Dedifferentiated amniotic fluid mesenchymal stem cell (primary cell): Measurements from ENCODE around the gene AXIN2.

Source experiments
- DNase-seq: peaks from one replicate; pipeline ENCODE4 v3.0.0-alpha.2; 2016; ENCODE audit errors: extremely low spot score

The AXIN2 gene

GRCh38 chr17:65584604-65585521, 23.4 kb upstream of the AXIN2 start:
- no peak for DNase-seq

- no peak for DNase-seq
Observed at GRCh38 chr17:65583921-65584603, 22.6 kb upstream of the AXIN2 start.

- no peak for DNase-seq
Observed at GRCh38 chr17:65576939-65577338, 15.5 kb upstream of the AXIN2 start.

GRCh38 chr17:65573282-65573602, 11.8 kb upstream of the AXIN2 start:
- no peak for DNase-seq

- DNase-seq, result no peak
Observed at GRCh38 chr17:65572581-65573281, 11.3 kb upstream of the AXIN2 start.

- DNase-seq, result no peak
Observed at GRCh38 chr17:65572186-65572580, 10.7 kb upstream of the AXIN2 start.

- DNase-seq, result no peak
Observed at GRCh38 chr17:65568918-65569317, 7.5 kb upstream of the AXIN2 start.

GRCh38 chr17:65567566-65567965, 6.1 kb upstream of the AXIN2 start:
- no peak for DNase-seq

- no peak for DNase-seq
Observed at GRCh38 chr17:65565559-65565958, 4.1 kb upstream of the AXIN2 start.

GRCh38 chr17:65564793-65565192, 3.3 kb upstream of the AXIN2 start:
- DNase-seq, result no peak

GRCh38 chr17:65562206-65562531, 721 bp upstream of the AXIN2 start:
- DNase-seq, result no peak

GRCh38 chr17:65560628-65561451, 608 bp downstream of the AXIN2 start:
- DNase-seq, result peak; percentile 77

GRCh38 chr17:65559804-65560627, 1.4 kb downstream of the AXIN2 start:
- no peak for DNase-seq

- no peak for DNase-seq
Observed at GRCh38 chr17:65559461-65559803, 2.0 kb downstream of the AXIN2 start.

GRCh38 chr17:65558683-65559460, 2.6 kb downstream of the AXIN2 start:
- no peak for DNase-seq

- no peak for DNase-seq
Observed at GRCh38 chr17:65558311-65558682, 3.2 kb downstream of the AXIN2 start.

- DNase-seq, result no peak
Observed at GRCh38 chr17:65557349-65558310, 3.8 kb downstream of the AXIN2 start.

GRCh38 chr17:65556910-65557348, 4.5 kb downstream of the AXIN2 start:
- no peak for DNase-seq
